Body of pancreas (tissue), 4 donors: ENCODE data around the gene GOLGA3. TPM values are rescaled to one million over a fixed set of nuclear protein-coding genes. Genes with fewer than 3 reads are reported as not detected.

Source experiments
- ATAC-seq: fragments of 150-250 bp; one replicate; pipeline ENCODE4 v1.9.1; 2016
- DNase-seq, 4 donors: peaks; one replicate each; pipeline ENCODE4 v3.0.0-alpha.2; 2019
- H3K27ac ChIP-seq, 4 donors: fragments of 200-600 bp; sonication (generic); 1 replicate in 3 of 4; 2 replicates in 1 of 4; pipeline versions ENCODE4 v1.5.1 to v1.6.1; 2016 to 2019; ENCODE audit warnings: mild to moderate bottlenecking in 1 of 4, mixed read lengths in 1 of 4, moderate library complexity in 1 of 4
- H3K27me3 ChIP-seq, 2 donors: fragments of 200-600 bp; sonication (generic); one replicate each; pipeline ENCODE4 v1.6.0; 2016; ENCODE audit warnings: mild to moderate bottlenecking in 1 of 2
- H3K36me3 ChIP-seq, 2 donors: fragments of 200-600 bp; sonication (generic); replicated peaks in 1 of 2; 2 replicates each; pipeline ENCODE4 v1.5.1; 2016; ENCODE audit warnings: low read depth in 2 of 2; ENCODE audit not compliant: insufficient read depth in 1 of 2
- H3K4me1 ChIP-seq: fragments of 200-600 bp; sonication (generic); one replicate; pipeline ENCODE4 v1.6.0; 2016
- H3K4me3 ChIP-seq, 2 donors: fragments of 200-600 bp; sonication (generic); 1 replicate in 1 of 2; 2 replicates in 1 of 2; pipeline ENCODE4 v1.5.1; 2016 to 2019
- H3K9me3 ChIP-seq, 3 donors: fragments of 200-600 bp; sonication (generic); 1 replicate in 2 of 3; 2 replicates in 1 of 3; pipeline ENCODE4 v1.5.1; 2016
- CTCF ChIP-seq, 7 experiments: fragments of 450-650 bp in 4 of 7; fragments of 200-600 bp in 3 of 7; sonication (generic) in 3 of 7; IDR thresholded peaks; one replicate each; pipeline ENCODE4 v1.5.1; 2016 to 2019; ENCODE audit warnings: antibody characterized with exemption in 7 of 7
- POLR2A ChIP-seq, 3 donors: fragments of 450-650 bp; IDR thresholded peaks; one replicate each; pipeline ENCODE4 v1.6.1; 2016; ENCODE audit warnings: antibody characterized with exemption in 3 of 3, mild to moderate bottlenecking in 2 of 3
- WGBS, 2 donors: methylation state at CpG; one replicate each; pipeline ENCODE4 v1.1.5; 2017; 5-methylcytosine and 5-hydroxymethylcytosine counted together
- intact Hi-C: fragments of 100-400 bp; cut with DNase I; formaldehyde crosslinking; loops from one replicate; pipeline ENCODE4 v1.15.1; 2023
- total RNA-seq, 2 donors: library from RNA; depleted of rRNA; stranded (reverse); fragments of >200 nt; gene quantifications; one replicate each; pipeline ENCODE4 v1.1.0, GENCODE V29; 2016

Gene GOLGA3
- total RNA-seq, 2 donors from 2014 or later: 57.3 to 98.6 TPM

- no peak overlapping the region for H3K4me3 ChIP-seq
- H3K9me3 ChIP-seq: no peaks in the 10 kb centered on the region
- 92 to 94% methylated on average over 27 to 36 of the region's 37 CpGs for WGBS, 2 donors
- no peaks in the 10 kb centered on the region for H3K27me3 ChIP-seq
- ATAC-seq (no peak), DNase-seq (no peak)
- TF ChIP-seq POLR2A (IDR thresholded peaks at IDR 0.05) (no peak), CTCF (IDR thresholded peaks at IDR 0.05) (no peak)
- H3K36me3 ChIP-seq: peaks cover 0 to 32% of the 10 kb centered on the region in 2 donors
- H3K27ac ChIP-seq: no peak overlapping the region
- no peaks in the 10 kb centered on the region for H3K4me1 ChIP-seq
- intact Hi-C loops: no loop called here
Observed at GRCh38 chr12:132727091-132727794, 101.4 kb downstream of the GOLGA3 start.

DNA sequence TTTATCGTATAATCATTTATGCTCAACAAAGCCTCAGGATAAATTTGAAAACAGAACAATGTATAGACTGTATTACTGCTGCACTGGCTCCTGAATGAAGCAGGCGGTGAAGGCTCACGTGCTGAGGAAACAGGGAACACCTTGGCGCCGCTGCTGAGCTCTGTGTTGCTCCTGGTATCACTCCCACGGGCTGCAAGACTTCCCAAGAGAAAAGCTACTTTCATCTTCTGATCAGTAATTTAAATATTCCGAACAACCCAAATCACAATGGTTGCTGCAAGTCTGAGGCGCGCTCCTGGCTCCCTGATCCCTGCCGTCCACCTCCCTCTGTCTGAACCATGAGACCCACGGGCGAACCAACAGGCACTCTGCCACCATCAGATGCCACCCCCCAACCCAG lies 102.3 kb downstream of the GOLGA3 start:
- no peak for DNase-seq
- TF ChIP-seq POLR2A (IDR thresholded peaks at IDR 0.05): no peak
- TF ChIP-seq CTCF (IDR thresholded peaks at IDR 0.05): no peak
- WGBS, 2 donors: 89 to 94% methylated on average over 11 to 12 of the region's 12 CpGs
- no peak for ATAC-seq
- H3K27me3 ChIP-seq: no peaks in the 10 kb centered on the region
- H3K9me3 ChIP-seq: no peaks in the 10 kb centered on the region
- H3K27ac ChIP-seq: no peak overlapping the region
- no peak overlapping the region for H3K4me3 ChIP-seq
- intact Hi-C loops: no loop called here
- H3K4me1 ChIP-seq: no peaks in the 10 kb centered on the region
- peaks cover 5 to 27% of the 10 kb centered on the region in 2 donors for H3K36me3 ChIP-seq

GRCh38 chr12:132724506-132725241 lies 104.0 kb downstream of the GOLGA3 start:
- Histone ChIP-seq H3K4me3 (no peak overlapping the region), H3K9me3 (no peaks in the 10 kb centered on the region), H3K36me3 (peaks cover 8 to 27% of the 10 kb centered on the region in 2 donors), H3K27ac (no peak overlapping the region), H3K27me3 (no peaks in the 10 kb centered on the region), H3K4me1 (no peaks in the 10 kb centered on the region)
- WGBS, 2 donors: 87 to 90% methylated on average over 20 to 30 of the region's 30 CpGs
- TF ChIP-seq CTCF (IDR thresholded peaks at IDR 0.05) (no peak), POLR2A (IDR thresholded peaks at IDR 0.05) (no peak)
- ATAC-seq: no peak
- intact Hi-C loops: no loop called here
- DNase-seq: no peak

DNA sequence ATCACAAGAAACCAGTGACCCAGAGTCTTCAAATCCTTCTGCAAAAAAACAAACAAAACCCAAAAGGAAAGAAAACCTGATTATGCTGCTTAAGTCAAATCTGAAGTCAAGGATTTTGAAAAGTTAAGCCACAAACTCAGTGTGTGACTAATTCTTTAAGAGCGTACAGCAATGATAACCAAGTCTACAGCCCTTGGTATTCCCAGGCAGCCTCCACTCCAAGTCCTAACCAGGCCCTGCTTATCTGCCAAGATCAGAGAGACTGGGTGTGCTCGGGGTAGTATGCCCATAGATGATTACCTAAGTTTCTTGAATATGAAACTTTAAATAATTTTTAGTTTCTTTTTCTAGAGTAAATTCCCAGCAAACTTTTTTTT lies 104.9 kb downstream of the GOLGA3 start:
- Histone ChIP-seq H3K36me3 (peaks cover 11 to 34% of the 10 kb centered on the region in 2 donors), H3K4me1 (no peaks in the 10 kb centered on the region), H3K27ac (no peak overlapping the region), H3K9me3 (no peaks in the 10 kb centered on the region), H3K27me3 (no peaks in the 10 kb centered on the region), H3K4me3 (no peak overlapping the region)
- no peak for TF ChIP-seq POLR2A (IDR thresholded peaks at IDR 0.05)
- no peak for TF ChIP-seq CTCF (IDR thresholded peaks at IDR 0.05)
- WGBS, 2 donors: 94% methylated on average over 2 of the region's 2 CpGs
- no peak for ATAC-seq
- no peak for DNase-seq
- intact Hi-C loops: no loop called here
